Measurements from ENCODE around the gene THAP9.
A peak's percentile ranks its signal among the peaks of the same experiment; 100 is the strongest.

Gene THAP9

GRCh38 chr4:82861529-82861928, 39.0 kb upstream of the THAP9 start:
- ATAC-seq, result no peak
- TF ChIP-seq ISL1 (CRISPR knock-in tag; IDR thresholded peaks at IDR 0.05) (no peak), ZFP30 (CRISPR knock-in tag; IDR thresholded peaks at IDR 0.05) (no peak)

- no peak for TF ChIP-seq TSHZ2 (CRISPR knock-in tag; IDR thresholded peaks at IDR 0.05)
- no peak for TF ChIP-seq ZFP30 (CRISPR knock-in tag; IDR thresholded peaks at IDR 0.05)
- no peak for TF ChIP-seq ARNTL (CRISPR knock-in tag; IDR thresholded peaks at IDR 0.05; ENCODE audit: borderline replicate concordance, low read depth)
- no peak for TF ChIP-seq POU6F1 (CRISPR knock-in tag; IDR thresholded peaks at IDR 0.05; ENCODE audit: borderline replicate concordance, low read depth)
- TF ChIP-seq ZNF565 (CRISPR knock-in tag; conservative IDR thresholded peaks at IDR 0.05; ENCODE audit: low read depth), result no peak
- TF ChIP-seq PATZ1 (CRISPR knock-in tag; IDR thresholded peaks at IDR 0.05; ENCODE audit: borderline replicate concordance), result no peak
- no peak for TF ChIP-seq CSDC2 (CRISPR knock-in tag; IDR thresholded peaks at IDR 0.05)
- TF ChIP-seq ESRRG (CRISPR knock-in tag; IDR thresholded peaks at IDR 0.05), result no peak
- TF ChIP-seq ZNF70 (CRISPR knock-in tag; IDR thresholded peaks at IDR 0.05), result no peak
- no peak for TF ChIP-seq TCF4 (CRISPR knock-in tag; IDR thresholded peaks at IDR 0.05; ENCODE audit: borderline replicate concordance)
- TF ChIP-seq CSRNP3 (CRISPR knock-in tag; IDR thresholded peaks at IDR 0.05), result no peak
- TF ChIP-seq ZFP3 (CRISPR knock-in tag; IDR thresholded peaks at IDR 0.05), result no peak
- TF ChIP-seq ZNF8 (CRISPR knock-in tag; IDR thresholded peaks at IDR 0.05), result no peak
- TF ChIP-seq OSR1 (CRISPR knock-in tag; IDR thresholded peaks at IDR 0.05), result no peak
- no peak for TF ChIP-seq BACH2 (CRISPR knock-in tag; IDR thresholded peaks at IDR 0.05; ENCODE audit: borderline replicate concordance)
- TF ChIP-seq SNAI2 (CRISPR knock-in tag; IDR thresholded peaks at IDR 0.05), result no peak
- no peak for TF ChIP-seq RARB (CRISPR knock-in tag; IDR thresholded peaks at IDR 0.05)
- no peak for TF ChIP-seq ISL1 (CRISPR knock-in tag; IDR thresholded peaks at IDR 0.05)
- no peak for TF ChIP-seq GLIS3 (CRISPR knock-in tag; IDR thresholded peaks at IDR 0.05)
- no peak for ATAC-seq
Observed at GRCh38 chr4:82864336-82864979, 36.1 kb upstream of the THAP9 start.

GRCh38 chr4:82865592-82865991, 34.9 kb upstream of the THAP9 start:
- peak; percentile 93 for ATAC-seq
- TF ChIP-seq GLIS3 (CRISPR knock-in tag; IDR thresholded peaks at IDR 0.05) (no peak), ZC3H10 (CRISPR knock-in tag; IDR thresholded peaks at IDR 0.05) (no peak), PPARA (CRISPR knock-in tag; IDR thresholded peaks at IDR 0.05; ENCODE audit: borderline replicate concordance) (no peak), PATZ1 (CRISPR knock-in tag; IDR thresholded peaks at IDR 0.05; ENCODE audit: borderline replicate concordance) (no peak), ZNF565 (CRISPR knock-in tag; conservative IDR thresholded peaks at IDR 0.05; ENCODE audit: low read depth) (no peak), TOX (CRISPR knock-in tag; IDR thresholded peaks at IDR 0.05; ENCODE audit: borderline replicate concordance) (no peak), ZNF70 (CRISPR knock-in tag; IDR thresholded peaks at IDR 0.05) (no peak), TCF4 (CRISPR knock-in tag; IDR thresholded peaks at IDR 0.05; ENCODE audit: borderline replicate concordance) (no peak), CSRNP3 (CRISPR knock-in tag; IDR thresholded peaks at IDR 0.05) (no peak), CREB5 (CRISPR knock-in tag; IDR thresholded peaks at IDR 0.05; ENCODE audit: low read depth) (no peak), ISL1 (CRISPR knock-in tag; IDR thresholded peaks at IDR 0.05) (no peak), POU6F1 (CRISPR knock-in tag; IDR thresholded peaks at IDR 0.05; ENCODE audit: borderline replicate concordance, low read depth) (no peak), BACH2 (CRISPR knock-in tag; IDR thresholded peaks at IDR 0.05; ENCODE audit: borderline replicate concordance) (no peak)
